GM23338 (cell line): Measurements from ENCODE around the gene CLP1. TPM values are rescaled to one million over a fixed set of nuclear protein-coding genes. Genes with fewer than 3 reads are reported as not detected.

Experiments
- ATAC-seq: fragments of 200-7000 bp; cut with Tn5 transposase; 3 replicates; pipeline ENCODE4 v1.9.1; 2020
- DNase-seq: peaks from one replicate; pipeline ENCODE4 v3.0.0-alpha.2; 2015; ENCODE audit warnings: low spot score
- H2AFZ ChIP-seq: fragments of 200-600 bp; sonication (generic); 2 replicates; pipeline ENCODE4 v1.8.0; 2016; ENCODE audit warnings: antibody characterized with exemption, mild to moderate bottlenecking, moderate library complexity
- H3F3A ChIP-seq: fragments of 200-600 bp; sonication (generic); replicated peaks from 2 replicates; pipeline ENCODE4 v1.8.0; 2017; ENCODE audit warnings: antibody characterized with exemption, mixed run types, low read depth
- H3K27ac ChIP-seq: fragments of 200-600 bp; sonication (generic); 2 replicates; pipeline ENCODE4 v1.6.1; 2016; ENCODE audit warnings: low read depth
- H3K27me3 ChIP-seq: fragments of 200-600 bp; sonication (generic); 2 replicates; pipeline ENCODE4 v1.8.0; 2016; ENCODE audit warnings: mild to moderate bottlenecking, mixed run types, moderate library complexity; ENCODE audit not compliant: insufficient read depth
- H3K36me3 ChIP-seq: fragments of 200-600 bp; sonication (generic); 2 replicates; pipeline ENCODE4 v1.8.0; 2016; ENCODE audit warnings: mild to moderate bottlenecking; ENCODE audit not compliant: insufficient read depth
- H3K4me1 ChIP-seq: fragments of 200-600 bp; sonication (generic); 2 replicates; pipeline ENCODE4 v1.8.0; 2016; ENCODE audit warnings: mild to moderate bottlenecking, moderate library complexity; ENCODE audit not compliant: insufficient read depth
- H3K4me2 ChIP-seq: fragments of 200-600 bp; sonication (generic); 2 replicates; pipeline ENCODE4 v1.7.1; 2017; ENCODE audit warnings: mixed run types
- H3K4me3 ChIP-seq: fragments of 200-600 bp; sonication (generic); 2 replicates; pipeline ENCODE4 v1.6.1; 2016; ENCODE audit warnings: mixed run types
- H3K79me2 ChIP-seq: fragments of 200-600 bp; sonication (generic); replicated peaks from 2 replicates; pipeline ENCODE4 v1.8.0; 2017; ENCODE audit warnings: mild to moderate bottlenecking; ENCODE audit not compliant: insufficient read depth
- H3K9me2 ChIP-seq: fragments of 200-600 bp; sonication (generic); 2 replicates; pipeline ENCODE4 v1.8.0; 2017; ENCODE audit not compliant: insufficient read depth
- H4K20me1 ChIP-seq: fragments of 200-600 bp; sonication (generic); replicated peaks from 2 replicates; pipeline ENCODE4 v1.8.0; 2017; ENCODE audit warnings: mild to moderate bottlenecking; ENCODE audit not compliant: insufficient read depth
- H3K27ac Mint-ChIP-seq: 2 replicates; pipeline ENCODE4 v1.8.0; 2020; ENCODE audit warnings: inconsistent platforms, mild to moderate bottlenecking, moderate library complexity, mixed read lengths
- H3K27me3 Mint-ChIP-seq: 3 replicates; pipeline ENCODE4 v1.8.0; 2022; ENCODE audit warnings: low read depth, mild to moderate bottlenecking, moderate library complexity, mixed read lengths, inconsistent platforms; ENCODE audit not compliant: insufficient read depth, poor library complexity
- H3K36me3 Mint-ChIP-seq: 3 replicates; pipeline ENCODE4 v1.8.0; 2021; ENCODE audit warnings: low read depth, mild to moderate bottlenecking, inconsistent platforms, moderate library complexity, mixed read lengths
- H3K4me1 Mint-ChIP-seq: 3 replicates; pipeline ENCODE4 v1.8.0; 2020; ENCODE audit warnings: mild to moderate bottlenecking, inconsistent platforms, mixed read lengths
- H3K4me3 Mint-ChIP-seq: 3 replicates; pipeline ENCODE4 v1.8.0; 2021; ENCODE audit warnings: moderate library complexity, mild to moderate bottlenecking, inconsistent platforms, mixed read lengths
- H3K9me3 Mint-ChIP-seq: 3 replicates; pipeline ENCODE4 v1.8.0; 2020; ENCODE audit warnings: moderate library complexity, mild to moderate bottlenecking, inconsistent platforms, mixed read lengths
- CREB1 ChIP-seq: fragments of 250-450 bp; sonication (Bioruptor Pico); IDR thresholded peaks from 2 replicates; pipeline ENCODE4 v1.5.0; 2020; ENCODE audit warnings: low read depth, mild to moderate bottlenecking, moderate library complexity
- ETS1 ChIP-seq: IDR thresholded peaks from 2 replicates; pipeline ENCODE4 v1.6.1; 2016; ENCODE audit warnings: antibody characterized with exemption
- EZH2 ChIP-seq: fragments of 200-600 bp; sonication (generic); IDR thresholded peaks from one replicate; pipeline ENCODE4 v1.8.0; 2017; ENCODE audit warnings: antibody characterized with exemption, mild to moderate bottlenecking, low read depth; ENCODE audit not compliant: unreplicated experiment
- EZH2phosphoT487 ChIP-seq: fragments of 200-600 bp; sonication (generic); IDR thresholded peaks from one replicate; pipeline ENCODE4 v1.8.1; 2018; ENCODE audit warnings: antibody characterized with exemption; ENCODE audit not compliant: unreplicated experiment
- JUNB ChIP-seq: IDR thresholded peaks from one replicate; pipeline ENCODE4 v1.6.1; 2016; ENCODE audit warnings: antibody characterized with exemption; ENCODE audit not compliant: unreplicated experiment
- NANOG ChIP-seq: IDR thresholded peaks from 2 replicates; pipeline ENCODE4 v1.6.1; 2016; ENCODE audit warnings: antibody characterized with exemption, borderline replicate concordance
- POLR2AphosphoS5 ChIP-seq: IDR thresholded peaks from 2 replicates; pipeline ENCODE4 v1.6.1; 2016; ENCODE audit warnings: antibody characterized with exemption, low read depth
- REST ChIP-seq: IDR thresholded peaks from one replicate; pipeline ENCODE4 v1.6.1; 2018; ENCODE audit warnings: antibody characterized with exemption; ENCODE audit not compliant: unreplicated experiment
- STAT1 ChIP-seq: IDR thresholded peaks from one replicate; pipeline ENCODE4 v1.6.1; 2016; ENCODE audit warnings: antibody characterized with exemption; ENCODE audit not compliant: unreplicated experiment
- ZNF114 ChIP-seq: fragments of 250-450 bp; sonication (Bioruptor Pico); IDR thresholded peaks from 2 replicates; pipeline ENCODE4 v1.5.0; 2020; ENCODE audit warnings: mild to moderate bottlenecking, moderate library complexity
- ZNF331 ChIP-seq: fragments of 250-450 bp; sonication (Bioruptor Pico); IDR thresholded peaks from 2 replicates; pipeline ENCODE4 v1.5.0; 2020; ENCODE audit warnings: low read depth, mild to moderate bottlenecking, moderate library complexity
- ZNF462 ChIP-seq: fragments of 250-450 bp; sonication (Bioruptor Pico); IDR thresholded peaks from 2 replicates; pipeline ENCODE4 v1.5.0; 2020; ENCODE audit warnings: mild to moderate bottlenecking, moderate library complexity
- polyA plus RNA-seq: library from polyadenylated mRNA; unstranded; fragments of >200 nt; fragmentation: Nextera tagmentation; extraction: Ambion mirVana; gene quantifications from 2 replicates; pipeline ENCODE4 v1.2.1, GENCODE V29; 2016
- total RNA-seq: library from RNA; depleted of rRNA; stranded (reverse); fragments of >200 nt; shearing (Covaris generic); gene quantifications from 2 replicates; pipeline ENCODE4 v1.2.3, GENCODE V29; 2014
- TF ChIP-seq, protein P1 (sequence below), 2 experiments: fragments of 200-600 bp in 1 of 2; sonication (generic) in 1 of 2; conservative IDR thresholded peaks; 2 replicates each; pipeline versions ENCODE4 v1.5.1 to v1.6.1; 2016 to 2017; ENCODE audit warnings: antibody characterized with exemption in 2 of 2, low read depth in 2 of 2, mild to moderate bottlenecking in 2 of 2, moderate library complexity in 1 of 2

Gene CLP1
- total and polyA plus RNA-seq, 2 experiments from 2014 or later = 16.8 to 25.2 TPM

DNA sequence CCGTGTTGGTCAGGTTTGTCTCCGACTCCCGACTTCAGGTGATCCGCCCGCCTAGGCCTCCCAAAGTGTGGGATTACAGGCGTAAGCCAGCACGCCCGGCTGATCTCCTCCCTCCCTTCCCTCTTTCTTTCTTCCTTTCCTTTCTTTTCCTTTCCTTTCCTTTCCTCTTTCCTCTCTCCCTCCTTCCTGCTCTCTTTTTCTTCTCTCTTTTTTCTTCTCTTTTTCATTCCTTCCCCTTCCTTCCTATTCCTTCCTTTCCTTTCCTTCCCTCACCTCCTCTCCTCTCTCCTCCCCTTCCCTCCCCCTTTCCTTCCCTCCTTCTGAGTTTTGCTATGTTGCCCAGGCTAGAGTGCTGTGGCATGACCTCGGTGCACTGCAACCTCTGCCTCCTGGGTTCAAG is 6.4 kb downstream of the CLP1 start:
- Histone ChIP-seq H3K9me2 (no peaks in the 10 kb centered on the region), H3K36me3 (peaks cover 18% of the 10 kb centered on the region), H2AFZ (no peak overlapping the region), H3K4me1 (0 out of 2 replicates have a peak, but pooled peaks cover under 1% of the 10 kb centered on the region), H3F3A (peaks cover 9% of the 10 kb centered on the region), H4K20me1 (peaks cover under 1% of the 10 kb centered on the region; the same call in 1 of the 2 replicates), H3K27me3 (no peaks in the 10 kb centered on the region), H3K79me2 (peaks cover 12% of the 10 kb centered on the region), H3K27ac (no peak overlapping the region), H3K4me3 (no peak overlapping the region), H3K4me2 (no peak overlapping the region)
- H3K9me3 Mint-ChIP-seq = peaks cover 2% of the 10 kb centered on the region; the same call in 2 of the 3 replicates
- TF ChIP-seq EZH2phosphoT487 (no peak), ZNF114 (no peak), REST (no peak), ETS1 (no peak), JUNB (no peak), STAT1 (no peak), POLR2AphosphoS5 (no peak), EZH2 (no peak), CREB1 (CRISPR knock-in tag) (no peak), ZNF462 (no peak), NANOG (no peak), ZNF331 (CRISPR knock-in tag) (no peak)
- TF ChIP-seq, protein P1, sequence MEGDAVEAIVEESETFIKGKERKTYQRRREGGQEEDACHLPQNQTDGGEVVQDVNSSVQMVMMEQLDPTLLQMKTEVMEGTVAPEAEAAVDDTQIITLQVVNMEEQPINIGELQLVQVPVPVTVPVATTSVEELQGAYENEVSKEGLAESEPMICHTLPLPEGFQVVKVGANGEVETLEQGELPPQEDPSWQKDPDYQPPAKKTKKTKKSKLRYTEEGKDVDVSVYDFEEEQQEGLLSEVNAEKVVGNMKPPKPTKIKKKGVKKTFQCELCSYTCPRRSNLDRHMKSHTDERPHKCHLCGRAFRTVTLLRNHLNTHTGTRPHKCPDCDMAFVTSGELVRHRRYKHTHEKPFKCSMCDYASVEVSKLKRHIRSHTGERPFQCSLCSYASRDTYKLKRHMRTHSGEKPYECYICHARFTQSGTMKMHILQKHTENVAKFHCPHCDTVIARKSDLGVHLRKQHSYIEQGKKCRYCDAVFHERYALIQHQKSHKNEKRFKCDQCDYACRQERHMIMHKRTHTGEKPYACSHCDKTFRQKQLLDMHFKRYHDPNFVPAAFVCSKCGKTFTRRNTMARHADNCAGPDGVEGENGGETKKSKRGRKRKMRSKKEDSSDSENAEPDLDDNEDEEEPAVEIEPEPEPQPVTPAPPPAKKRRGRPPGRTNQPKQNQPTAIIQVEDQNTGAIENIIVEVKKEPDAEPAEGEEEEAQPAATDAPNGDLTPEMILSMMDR (conservative IDR thresholded peaks at IDR 0.05; ENCODE audit: low read depth in 2 of 2) = no peak
- H3K36me3 Mint-ChIP-seq = peaks cover 31% of the 10 kb centered on the region
- ATAC-seq (no peak), DNase-seq (no peak)
- no peak overlapping the region for H3K27ac Mint-ChIP-seq
- H3K27me3 Mint-ChIP-seq = peaks cover 15% of the 10 kb centered on the region
- H3K4me1 Mint-ChIP-seq = peaks cover 2% of the 10 kb centered on the region; the same call in 2 of the 3 replicates
- no peak overlapping the region for H3K4me3 Mint-ChIP-seq
